Measurements from ENCODE around the gene RNF103.

DNA sequence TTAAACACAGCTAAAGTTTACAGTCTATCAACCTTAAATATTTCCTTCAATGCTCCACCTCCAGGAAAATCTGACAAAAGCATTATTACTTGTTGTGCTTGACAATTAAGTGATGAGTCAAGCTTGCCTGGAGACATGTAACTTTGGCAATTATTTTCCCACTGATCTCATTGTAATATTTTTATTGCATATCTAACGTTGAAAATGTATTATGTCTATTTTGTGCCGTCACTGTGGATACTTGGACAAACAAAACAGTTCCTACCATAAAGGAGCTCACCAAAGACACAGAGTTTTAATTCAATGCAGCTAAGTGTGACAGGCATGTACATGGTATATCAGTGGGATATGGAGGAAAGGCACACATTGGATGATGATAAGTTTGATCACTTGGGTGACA, 24.7 kb downstream of the RNF103 start:
- no peak for TF ChIP-seq CTCF (IDR thresholded peaks at IDR 0.05)
- no peak for TF ChIP-seq EP300 (IDR thresholded peaks at IDR 0.05)
- TF ChIP-seq POLR2A (IDR thresholded peaks at IDR 0.05; ENCODE audit: low read depth): no peak

All from esophagus muscularis mucosa (tissue), 4 donors.